ENCODE data around the gene PBX2. TPM values are rescaled to one million over a fixed set of nuclear protein-coding genes. Genes with fewer than 3 reads are reported as not detected.

PBX2 gene
- total RNA-seq, result 18.1 TPM

DNA sequence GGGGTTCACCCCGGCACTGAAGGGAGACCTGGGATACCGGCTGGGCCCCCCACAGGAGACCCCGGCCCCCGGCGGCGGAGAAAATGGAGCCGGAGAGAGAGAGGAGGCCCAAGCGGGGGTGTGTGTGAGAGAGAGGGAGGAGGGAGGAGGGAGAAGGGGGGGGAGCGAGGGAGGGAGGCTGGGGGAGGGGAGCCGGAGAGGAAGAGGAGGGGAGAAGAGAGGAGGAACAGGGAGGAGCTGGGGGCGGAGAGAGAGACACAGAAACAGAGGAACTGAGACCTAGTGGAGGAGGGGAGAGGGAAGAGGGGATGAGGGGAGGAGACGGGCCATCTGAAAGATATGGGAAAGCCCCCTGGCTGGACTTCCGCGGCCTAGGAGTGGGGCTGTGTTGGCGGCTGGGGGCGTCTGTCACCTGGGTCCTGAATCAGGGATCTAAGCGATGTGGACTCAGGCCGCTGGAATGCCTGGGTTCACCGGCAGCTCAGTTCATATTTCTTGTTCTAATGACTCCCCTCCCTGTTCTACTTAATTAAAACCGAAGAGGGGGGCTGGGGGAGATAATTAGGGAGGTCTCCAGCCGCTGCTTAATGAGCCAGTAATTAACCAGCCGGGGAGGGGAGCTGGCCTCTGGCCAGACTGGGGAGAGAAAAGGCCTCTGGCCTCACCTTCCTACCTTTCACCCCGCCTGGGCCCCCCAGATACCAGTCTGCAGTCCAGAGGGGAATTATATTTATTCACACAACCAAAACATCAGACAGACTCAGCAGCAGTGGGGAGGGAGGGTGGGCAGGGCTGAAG is at the start of gene PBX2:
Gene PBX2, minus strand, starts transcription at position 149 of the 798 bp plus-strand sequence. CDS start 287 bp downstream, outside the sequence.
- peak; percentile 66 to 93 for DNase-seq (ENCODE audit: low spot score in 2 of 2)
- H3K36me3 ChIP-seq, result peaks cover 18 to 19% of the 10 kb centered on the region in 2 donors
- peaks cover 5 to 25% of the 10 kb centered on the region in 2 donors for H3K4me1 ChIP-seq
- peak within 1 kb of the TSS; percentile 67 to 98 for H3K4me3 ChIP-seq
- peak within 1 kb of the TSS; percentile 80 to 99 for H3K27ac ChIP-seq
- intact Hi-C loops (cut with DNase I), result loop anchor here (1.0 kb wide), 1 partner anchor 12 kb away; the partner anchor contains the start of gene RNF5
- TF ChIP-seq, protein P1, sequence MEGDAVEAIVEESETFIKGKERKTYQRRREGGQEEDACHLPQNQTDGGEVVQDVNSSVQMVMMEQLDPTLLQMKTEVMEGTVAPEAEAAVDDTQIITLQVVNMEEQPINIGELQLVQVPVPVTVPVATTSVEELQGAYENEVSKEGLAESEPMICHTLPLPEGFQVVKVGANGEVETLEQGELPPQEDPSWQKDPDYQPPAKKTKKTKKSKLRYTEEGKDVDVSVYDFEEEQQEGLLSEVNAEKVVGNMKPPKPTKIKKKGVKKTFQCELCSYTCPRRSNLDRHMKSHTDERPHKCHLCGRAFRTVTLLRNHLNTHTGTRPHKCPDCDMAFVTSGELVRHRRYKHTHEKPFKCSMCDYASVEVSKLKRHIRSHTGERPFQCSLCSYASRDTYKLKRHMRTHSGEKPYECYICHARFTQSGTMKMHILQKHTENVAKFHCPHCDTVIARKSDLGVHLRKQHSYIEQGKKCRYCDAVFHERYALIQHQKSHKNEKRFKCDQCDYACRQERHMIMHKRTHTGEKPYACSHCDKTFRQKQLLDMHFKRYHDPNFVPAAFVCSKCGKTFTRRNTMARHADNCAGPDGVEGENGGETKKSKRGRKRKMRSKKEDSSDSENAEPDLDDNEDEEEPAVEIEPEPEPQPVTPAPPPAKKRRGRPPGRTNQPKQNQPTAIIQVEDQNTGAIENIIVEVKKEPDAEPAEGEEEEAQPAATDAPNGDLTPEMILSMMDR (IDR thresholded peaks at IDR 0.05), result no peak
- H3K27me3 ChIP-seq, result no peaks in the 10 kb centered on the region
- no peaks in the 10 kb centered on the region for H3K9me3 ChIP-seq

GRCh38 chr6:32239462-32239861 is 49.5 kb upstream of the PBX2 start:
- no peak for DNase-seq (ENCODE audit: low spot score in 2 of 2)
- H3K36me3 ChIP-seq, result no peaks in the 10 kb centered on the region
- H3K27me3 ChIP-seq, result no peaks in the 10 kb centered on the region
- no peaks in the 10 kb centered on the region for H3K9me3 ChIP-seq
- peaks cover 0 to 1% of the 10 kb centered on the region in 2 donors for H3K4me1 ChIP-seq
- no peak overlapping the region for H3K27ac ChIP-seq
- TF ChIP-seq, protein P1 (IDR thresholded peaks at IDR 0.05), result no peak
- H3K4me3 ChIP-seq, result no peak overlapping the region
- intact Hi-C loops (cut with DNase I), result no loop called here

GRCh38 chr6:32234934-32235333 is 44.9 kb upstream of the PBX2 start:
- Histone ChIP-seq H3K36me3 (no peaks in the 10 kb centered on the region), H3K9me3 (no peaks in the 10 kb centered on the region), H3K27me3 (no peaks in the 10 kb centered on the region), H3K4me3 (no peak overlapping the region), H3K4me1 (no peaks in the 10 kb centered on the region), H3K27ac (no peak overlapping the region)
- DNase-seq (ENCODE audit: low spot score in 2 of 2), result no peak
- intact Hi-C loops (cut with DNase I), result no loop called here
- TF ChIP-seq, protein P1 (IDR thresholded peaks at IDR 0.05), result no peak

- no peak overlapping the region for H3K4me3 ChIP-seq
- H3K36me3 ChIP-seq, result no peaks in the 10 kb centered on the region
- H3K9me3 ChIP-seq, result no peaks in the 10 kb centered on the region
- H3K27me3 ChIP-seq, result no peaks in the 10 kb centered on the region
- TF ChIP-seq, protein P1 (IDR thresholded peaks at IDR 0.05), result no peak
- H3K27ac ChIP-seq, result no peak overlapping the region
- DNase-seq (ENCODE audit: low spot score in 2 of 2), result no peak
- H3K4me1 ChIP-seq, result no peaks in the 10 kb centered on the region
- intact Hi-C loops (cut with DNase I), result no loop called here
These were observed 36.4 kb upstream of the PBX2 start for GRCh38 chr6:32226434-32226833.

DNA sequence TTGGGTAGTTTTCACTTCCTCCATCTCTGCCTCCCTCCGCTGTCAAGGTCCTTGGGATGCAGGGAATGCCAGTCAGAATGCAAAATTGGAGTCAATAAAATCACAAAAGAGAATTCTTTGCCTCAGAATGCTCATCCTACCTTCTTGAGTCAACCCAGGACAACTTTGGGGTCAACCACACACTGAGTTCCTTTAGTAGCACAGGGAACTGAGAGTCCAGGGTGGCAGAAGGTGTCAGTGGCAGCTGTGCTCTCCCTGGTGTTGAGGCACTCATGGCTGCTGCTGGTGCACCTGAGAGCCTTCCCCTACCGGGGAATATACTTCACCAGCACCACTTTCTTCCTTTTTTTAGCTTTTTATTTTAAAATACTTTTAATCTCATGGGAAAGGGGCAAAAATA is 34.7 kb upstream of the PBX2 start:
- H3K4me3 ChIP-seq, result no peak overlapping the region
- no peak overlapping the region for H3K27ac ChIP-seq
- TF ChIP-seq, protein P1 (IDR thresholded peaks at IDR 0.05), result no peak
- no peaks in the 10 kb centered on the region for H3K27me3 ChIP-seq
- DNase-seq (ENCODE audit: low spot score in 2 of 2), result peak in 1 of 2 donors; percentile 15
- no peaks in the 10 kb centered on the region for H3K4me1 ChIP-seq
- H3K9me3 ChIP-seq, result no peaks in the 10 kb centered on the region
- intact Hi-C loops (cut with DNase I), result no loop called here
- H3K36me3 ChIP-seq, result no peaks in the 10 kb centered on the region

All from ascending aorta (tissue), 2 donors.